HCT116 (cell line): ENCODE measurements around the gene CD22. TPM values are rescaled to one million over a fixed set of nuclear protein-coding genes. Genes with fewer than 3 reads are reported as not detected.

Experiments used
- ATAC-seq: fragments of 200-7000 bp; cut with Tn5 transposase; 2 replicates; pipeline ENCODE4 v1.9.1; 2020; ENCODE audit warnings: mild to moderate bottlenecking, moderate library complexity
- BruUV-seq: library from RNA; stranded (reverse); fragments of 400-500 nt; replicated peaks from 2 replicates; lab custom pipeline; 2021; lab: Mats Ljungman, UMichigan
- CTCF ChIA-PET: fragments of 300-600 bp; sonication (Branson Sonifier 250); formaldehyde crosslinking; loops from one replicate; lab custom pipeline; 2021; ENCODE audit warnings: antibody characterized with exemption; lab: Charles Lee
- POLR2A ChIA-PET: fragments of 300-600, 350-600 bp; sonication (Branson Sonifier 250); formaldehyde crosslinking; loops from one replicate; lab custom pipeline; 2021; ENCODE audit warnings: antibody characterized with exemption; lab: Charles Lee
- RAD21 ChIA-PET, 2 experiments: fragments of 300-600 bp; sonication (Branson Sonifier 250); formaldehyde crosslinking; loops; one replicate each; lab custom pipeline; 2023; ENCODE audit warnings: low total read pairs in 2 of 2; ENCODE audit not compliant: uncharacterized antibody in 2 of 2, unreplicated experiment in 2 of 2, low non-redundant PET in 1 of 2; lab: Charles Lee
- DNase-seq: peaks from one replicate; pipeline ENCODE4 v3.0.0-alpha.2; 2010; ENCODE audit warnings: low read depth, low spot score
- H2AFZ ChIP-seq: fragments of 200-600 bp; shearing (Covaris generic), sonication (generic); 2 replicates; pipeline ENCODE4 v1.6.1; 2017; ENCODE audit warnings: low read depth, mixed run types, mixed read lengths, antibody characterized with exemption, low read length; ENCODE audit not compliant: poor library complexity, severe bottlenecking
- H3K27ac ChIP-seq: 2 replicates; pipeline ENCODE4 v1.5.1; 2012; ENCODE audit warnings: low read depth, low read length
- H3K27me3 ChIP-seq: fragments of 200-600 bp; sonication (generic); 2 replicates; pipeline ENCODE4 v1.6.1; 2016; ENCODE audit warnings: mixed run types, low read length, mixed read lengths; ENCODE audit not compliant: insufficient read depth
- H3K36me3 ChIP-seq, 2 experiments: fragments of 200-500 bp in 1 of 2; fragments of 200-600 bp in 1 of 2; sonication (Bioruptor generic) in 1 of 2; sonication (generic) in 1 of 2; 2 replicates each; pipeline versions ENCODE4 v1.5.1 to v1.6.1; 2014 to 2016; ENCODE audit warnings: low read length in 2 of 2, inconsistent platforms in 1 of 2, mixed read lengths in 1 of 2, mixed run types in 1 of 2; ENCODE audit not compliant: insufficient read depth in 2 of 2, control insufficient read depth in 1 of 2
- H3K4me1 ChIP-seq, 2 experiments: fragments of 200-600 bp in 1 of 2; sonication (generic) in 1 of 2; 2 replicates each; pipeline versions ENCODE4 v1.5.1 to v1.6.1; 2012 to 2017; ENCODE audit warnings: low read length in 2 of 2, inconsistent platforms in 1 of 2, mild to moderate bottlenecking in 1 of 2, mixed read lengths in 1 of 2, mixed run types in 1 of 2, moderate library complexity in 1 of 2; ENCODE audit not compliant: insufficient read depth in 2 of 2, control insufficient read depth in 1 of 2
- H3K4me2 ChIP-seq: fragments of 200-600 bp; sonication (generic); 2 replicates; pipeline ENCODE4 v1.6.1; 2017; ENCODE audit warnings: mixed run types, low read length, mixed read lengths
- H3K4me3 ChIP-seq, 2 experiments: fragments of 200-600 bp in 1 of 2; sonication (generic) in 1 of 2; replicated peaks in 1 of 2; 2 replicates each; pipeline ENCODE4 v1.5.1; 2011 to 2016; ENCODE audit warnings: low read length in 2 of 2, control low read depth in 1 of 2, low read depth in 1 of 2, mild to moderate bottlenecking in 1 of 2, mixed read lengths in 1 of 2, mixed run types in 1 of 2
- H3K79me2 ChIP-seq: fragments of 200-600 bp; sonication (generic); 2 replicates; pipeline ENCODE4 v1.6.1; 2017; ENCODE audit warnings: mild to moderate bottlenecking, mixed run types, low read length, moderate library complexity, mixed read lengths; ENCODE audit not compliant: insufficient read depth
- H3K9ac ChIP-seq: fragments of 200-600 bp; sonication (generic); 2 replicates; pipeline ENCODE4 v1.6.1; 2016; ENCODE audit warnings: low read length, mixed read lengths
- H3K9me2 ChIP-seq: fragments of 200-600 bp; sonication (generic), shearing (Covaris generic); 2 replicates; pipeline ENCODE4 v1.6.1; 2017; ENCODE audit warnings: mixed run types, mild to moderate bottlenecking, moderate library complexity; ENCODE audit not compliant: insufficient read depth
- H3K9me3 ChIP-seq, 2 experiments: fragments of 200-500 bp in 1 of 2; fragments of 200-600 bp in 1 of 2; sonication (Bioruptor generic) in 1 of 2; sonication (generic) in 1 of 2; 2 replicates each; pipeline ENCODE4 v1.6.1; 2014 to 2017; ENCODE audit warnings: low read length in 2 of 2, mixed read lengths in 2 of 2, inconsistent platforms in 1 of 2, low read depth in 1 of 2, mild to moderate bottlenecking in 1 of 2, mixed run types in 1 of 2, moderate library complexity in 1 of 2; ENCODE audit not compliant: control insufficient read depth in 1 of 2, insufficient read depth in 1 of 2
- H4K20me1 ChIP-seq: fragments of 200-600 bp; sonication (generic), shearing (Covaris generic); 2 replicates; pipeline ENCODE4 v1.6.1; 2017; ENCODE audit warnings: mixed run types, mild to moderate bottlenecking, moderate library complexity; ENCODE audit not compliant: insufficient read depth
- ATF3 ChIP-seq: IDR thresholded peaks from 2 replicates; pipeline ENCODE4 v1.6.1; 2012
- CBX3 ChIP-seq: IDR thresholded peaks from 2 replicates; pipeline ENCODE4 v1.6.1; 2012; ENCODE audit warnings: low read depth
- CEBPB ChIP-seq: IDR thresholded peaks from 2 replicates; pipeline ENCODE4 v1.6.1; 2012; ENCODE audit warnings: low read depth
- EGR1 ChIP-seq: IDR thresholded peaks from 2 replicates; pipeline ENCODE4 v1.6.1; 2012; ENCODE audit warnings: low read depth
- ELF1 ChIP-seq: IDR thresholded peaks from 2 replicates; pipeline ENCODE4 v1.6.1; 2012; ENCODE audit warnings: low read depth, borderline replicate concordance
- EZH2phosphoT487 ChIP-seq: fragments of 200-600 bp; IDR thresholded peaks from 2 replicates; pipeline ENCODE4 v1.6.1; 2018; ENCODE audit warnings: antibody characterized with exemption, borderline replicate concordance
- FOSL1 ChIP-seq: IDR thresholded peaks from 2 replicates; pipeline ENCODE4 v1.6.1; 2012; ENCODE audit warnings: low read depth
- JUND ChIP-seq: IDR thresholded peaks from 2 replicates; pipeline ENCODE4 v1.6.1; 2012
- POLR2A ChIP-seq: IDR thresholded peaks from 2 replicates; pipeline ENCODE4 v1.7.0; 2011; ENCODE audit warnings: borderline replicate concordance; ENCODE audit not compliant: insufficient read depth, insufficient read length; ENCODE audit errors: extremely low read depth
- POLR2AphosphoS5 ChIP-seq: IDR thresholded peaks from 2 replicates; pipeline ENCODE4 v1.6.1; 2011; ENCODE audit warnings: mild to moderate bottlenecking, low read depth, low read length, moderate library complexity
- RAD21 ChIP-seq: IDR thresholded peaks from 2 replicates; pipeline ENCODE4 v1.6.1; 2012; ENCODE audit warnings: low read depth, mild to moderate bottlenecking
- SIN3A ChIP-seq: IDR thresholded peaks from 2 replicates; pipeline ENCODE4 v1.6.1; 2012; ENCODE audit warnings: low read depth
- SP1 ChIP-seq: IDR thresholded peaks from 2 replicates; pipeline ENCODE4 v1.6.1; 2012; ENCODE audit warnings: low read depth
- SRF ChIP-seq: IDR thresholded peaks from 2 replicates; pipeline ENCODE4 v1.6.1; 2012; ENCODE audit warnings: low read depth
- TCF7L2 ChIP-seq: IDR thresholded peaks from 2 replicates; pipeline ENCODE4 v1.7.0; 2011; ENCODE audit warnings: borderline replicate concordance, inconsistent platforms; ENCODE audit not compliant: insufficient read depth, insufficient read length; ENCODE audit errors: extremely low read depth
- ZBTB33 ChIP-seq: IDR thresholded peaks from 2 replicates; pipeline ENCODE4 v1.6.1; 2011; ENCODE audit warnings: mild to moderate bottlenecking, low read length, moderate library complexity; ENCODE audit not compliant: insufficient replicate concordance; ENCODE audit errors: extremely low read depth
- ZFX ChIP-seq: fragments of 450-650 bp; IDR thresholded peaks from 2 replicates; pipeline ENCODE4 v1.6.1; 2017
- ZNF274 ChIP-seq: fragments of 200-500 bp; sonication (Bioruptor generic); IDR thresholded peaks from 2 replicates; pipeline ENCODE4 v1.6.1; 2014; ENCODE audit warnings: mild to moderate bottlenecking, low read depth, low read length, inconsistent platforms
- intact Hi-C: fragments of 100-400 bp; cut with micrococcal nuclease; formaldehyde crosslinking; loops from 2 replicates; pipeline ENCODE4 v1.10.0; 2022
- total RNA-seq: library from RNA; stranded (reverse); gene quantifications from one replicate; pipeline ENCODE4 v1.2.1, GENCODE V29; 2021; ENCODE audit not compliant: unreplicated experiment

The CD22 gene
- total RNA-seq, 1 experiment from 2014 or later: 7.0 TPM

GRCh38 chr19:35340431-35340830, 11.4 kb downstream of the CD22 start:
- no peak for DNase-seq

More at GRCh38 chr19:35340431-35340830, 11.4 kb downstream of the CD22 start:
- Histone ChIP-seq H3K36me3 (no peaks in the 10 kb centered on the region), H3K9me2 (no peaks in the 10 kb centered on the region), H3K79me2 (no peaks in the 10 kb centered on the region), H4K20me1 (no peaks in the 10 kb centered on the region), H3K27ac (no peak overlapping the region), H3K9ac (no peak overlapping the region), H3K9me3 (no peaks in the 10 kb centered on the region), H3K27me3 (no peaks in the 10 kb centered on the region), H3K4me2 (no peak overlapping the region), H3K4me1 (no peaks in the 10 kb centered on the region), H3K4me3 (no peak overlapping the region), H2AFZ (no peak overlapping the region)
- ChIA-PET CTCF (no interaction called here), RAD21 (no interaction called here), POLR2A (no interaction called here)
- intact Hi-C loops: no loop called here
- BruUV-seq: no TSS peak
- no peak for ATAC-seq
- no peak for TF ChIP-seq POLR2AphosphoS5
- TF ChIP-seq SRF: no peak
- TF ChIP-seq ATF3: no peak
- no peak for TF ChIP-seq FOSL1
- no peak for TF ChIP-seq ZNF274
- no peak for TF ChIP-seq ZFX
- no peak for TF ChIP-seq ELF1
- TF ChIP-seq ZBTB33: no peak
- TF ChIP-seq RAD21: no peak
- no peak for TF ChIP-seq SIN3A
- TF ChIP-seq CEBPB: no peak
- TF ChIP-seq JUND: no peak
- no peak for TF ChIP-seq EGR1
- no peak for TF ChIP-seq CBX3
- no peak for TF ChIP-seq SP1
- no peak for TF ChIP-seq EZH2phosphoT487
- TF ChIP-seq TCF7L2: no peak
- no peak for TF ChIP-seq POLR2A
